OCI-LY1 (cell line): Measurements from ENCODE around the gene KCNMA1.

Experiments
- H2AFZ ChIP-seq: fragments of 200-600 bp; sonication (generic), shearing (Covaris generic); 2 replicates; pipeline ENCODE4 v1.6.0; 2014; ENCODE audit warnings: antibody characterized with exemption, mild to moderate bottlenecking, low read length
- H3F3A ChIP-seq: fragments of 200-600 bp; sonication (generic), shearing (Covaris generic); 2 replicates; pipeline ENCODE4 v1.6.0; 2014; ENCODE audit warnings: mild to moderate bottlenecking, antibody characterized with exemption, low read length, moderate library complexity; ENCODE audit not compliant: insufficient read depth
- H3K27ac ChIP-seq: fragments of 200-600 bp; sonication (generic); 2 replicates; pipeline ENCODE4 v1.5.1; 2014; ENCODE audit warnings: low read length, mixed run types, mild to moderate bottlenecking, low read depth; ENCODE audit not compliant: poor library complexity, severe bottlenecking
- H3K27me3 ChIP-seq: fragments of 200-600 bp; sonication (generic); 2 replicates; pipeline ENCODE4 v1.6.0; 2014; ENCODE audit warnings: antibody characterized with exemption, mild to moderate bottlenecking, low read length, moderate library complexity; ENCODE audit not compliant: insufficient read depth
- H3K36me3 ChIP-seq: fragments of 200-600 bp; sonication (generic); 2 replicates; pipeline ENCODE4 v1.6.1; 2014; ENCODE audit warnings: mild to moderate bottlenecking, antibody characterized with exemption, low read length, moderate library complexity, mixed read lengths; ENCODE audit not compliant: insufficient read depth
- H3K4me1 ChIP-seq: fragments of 200-600 bp; sonication (generic); 2 replicates; pipeline ENCODE4 v1.5.1; 2014; ENCODE audit warnings: mild to moderate bottlenecking, low read length, moderate library complexity; ENCODE audit not compliant: insufficient read depth, severe bottlenecking
- H3K4me2 ChIP-seq: fragments of 200-600 bp; sonication (generic), shearing (Covaris generic); 2 replicates; pipeline ENCODE4 v1.6.1; 2014; ENCODE audit warnings: low read length
- H3K4me3 ChIP-seq: fragments of 200-600 bp; sonication (generic); 2 replicates; pipeline ENCODE4 v1.5.1; 2014; ENCODE audit warnings: low read length, low read depth, mild to moderate bottlenecking, mixed read lengths; ENCODE audit not compliant: poor library complexity, severe bottlenecking
- H3K79me2 ChIP-seq: fragments of 200-600 bp; shearing (Covaris generic); 2 replicates; pipeline ENCODE4 v1.6.1; 2016; ENCODE audit warnings: mixed run types, low read length, mixed read lengths; ENCODE audit not compliant: insufficient read depth
- H3K9ac ChIP-seq: fragments of 200-600 bp; sonication (generic), shearing (Covaris generic); 2 replicates; pipeline ENCODE4 v1.6.1; 2014; ENCODE audit warnings: mild to moderate bottlenecking, low read length, mixed read lengths
- H3K9me2 ChIP-seq: fragments of 200-600 bp; sonication (generic), shearing (Covaris generic); 2 replicates; pipeline ENCODE4 v1.6.1; 2014; ENCODE audit warnings: low read depth, mild to moderate bottlenecking, low read length, mixed read lengths
- H3K9me3 ChIP-seq: fragments of 200-600 bp; shearing (Covaris generic); 2 replicates; pipeline ENCODE4 v1.6.1; 2014; ENCODE audit warnings: low read length, mixed read lengths
- H4K20me1 ChIP-seq: fragments of 200-600 bp; sonication (generic), shearing (Covaris generic); 2 replicates; pipeline ENCODE4 v1.6.0; 2016; ENCODE audit warnings: mild to moderate bottlenecking, low read length; ENCODE audit not compliant: insufficient read depth
- EZH2 ChIP-seq: fragments of 200-600 bp; sonication (generic), shearing (Covaris generic); IDR thresholded peaks from 2 replicates; pipeline ENCODE4 v1.8.0; 2017; ENCODE audit warnings: borderline replicate concordance, mixed run types, mild to moderate bottlenecking, antibody characterized with exemption, low read length, moderate library complexity, mixed read lengths
- TF ChIP-seq, protein P1 (sequence below): fragments of 200-600 bp; sonication (generic), shearing (Covaris generic); IDR thresholded peaks from 2 replicates; pipeline ENCODE4 v1.5.1; 2017; ENCODE audit warnings: mild to moderate bottlenecking, antibody characterized with exemption, low read length, moderate library complexity, mixed read lengths

KCNMA1 gene

DNA sequence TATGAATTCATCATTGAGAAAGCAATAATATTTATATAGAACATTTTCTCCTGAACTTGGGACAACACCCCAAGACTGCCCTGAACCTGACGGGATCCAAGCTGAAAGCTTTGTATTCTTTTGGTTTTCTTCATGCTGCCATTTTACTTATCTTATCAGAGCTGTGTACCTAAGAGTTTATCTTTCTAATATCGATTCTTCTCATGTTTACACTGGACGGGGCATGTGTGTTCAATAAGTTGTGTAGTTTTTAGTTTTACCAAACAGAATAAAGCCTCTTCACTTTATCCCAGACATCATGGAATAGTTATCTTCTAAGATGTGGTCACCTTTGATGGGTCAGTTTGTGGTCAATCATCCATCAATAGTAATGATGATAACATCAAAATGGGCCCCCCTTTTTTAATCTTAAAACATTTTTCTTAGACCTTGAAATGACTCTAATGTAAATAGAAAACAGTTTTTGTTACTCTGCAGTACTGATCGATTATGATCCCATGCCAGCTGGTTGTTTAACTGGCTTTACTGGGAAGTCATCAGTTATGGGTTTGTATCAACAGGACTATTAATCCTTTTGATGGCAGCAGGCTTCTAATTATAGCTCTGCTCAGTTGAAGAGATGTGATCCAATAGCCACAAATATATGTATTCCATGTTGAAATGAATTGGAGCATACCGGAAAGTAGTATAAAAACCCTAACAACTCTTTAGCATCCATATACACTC is 446.1 kb downstream of the KCNMA1 start:
- no peaks in the 10 kb centered on the region for H3F3A ChIP-seq
- no peak overlapping the region for H3K4me3 ChIP-seq
- H3K4me2 ChIP-seq, result no peak overlapping the region
- no peaks in the 10 kb centered on the region for H3K27me3 ChIP-seq
- TF ChIP-seq, protein P1, sequence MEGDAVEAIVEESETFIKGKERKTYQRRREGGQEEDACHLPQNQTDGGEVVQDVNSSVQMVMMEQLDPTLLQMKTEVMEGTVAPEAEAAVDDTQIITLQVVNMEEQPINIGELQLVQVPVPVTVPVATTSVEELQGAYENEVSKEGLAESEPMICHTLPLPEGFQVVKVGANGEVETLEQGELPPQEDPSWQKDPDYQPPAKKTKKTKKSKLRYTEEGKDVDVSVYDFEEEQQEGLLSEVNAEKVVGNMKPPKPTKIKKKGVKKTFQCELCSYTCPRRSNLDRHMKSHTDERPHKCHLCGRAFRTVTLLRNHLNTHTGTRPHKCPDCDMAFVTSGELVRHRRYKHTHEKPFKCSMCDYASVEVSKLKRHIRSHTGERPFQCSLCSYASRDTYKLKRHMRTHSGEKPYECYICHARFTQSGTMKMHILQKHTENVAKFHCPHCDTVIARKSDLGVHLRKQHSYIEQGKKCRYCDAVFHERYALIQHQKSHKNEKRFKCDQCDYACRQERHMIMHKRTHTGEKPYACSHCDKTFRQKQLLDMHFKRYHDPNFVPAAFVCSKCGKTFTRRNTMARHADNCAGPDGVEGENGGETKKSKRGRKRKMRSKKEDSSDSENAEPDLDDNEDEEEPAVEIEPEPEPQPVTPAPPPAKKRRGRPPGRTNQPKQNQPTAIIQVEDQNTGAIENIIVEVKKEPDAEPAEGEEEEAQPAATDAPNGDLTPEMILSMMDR, result no peak
- no peak for TF ChIP-seq EZH2
- H3K4me1 ChIP-seq, result no peaks in the 10 kb centered on the region
- no peak overlapping the region for H3K9ac ChIP-seq
- no peaks in the 10 kb centered on the region for H3K79me2 ChIP-seq
- H3K9me3 ChIP-seq, result no peaks in the 10 kb centered on the region
- no peaks in the 10 kb centered on the region for H3K9me2 ChIP-seq
- no peak overlapping the region for H2AFZ ChIP-seq
- H4K20me1 ChIP-seq, result no peaks in the 10 kb centered on the region
- H3K36me3 ChIP-seq, result no peaks in the 10 kb centered on the region
- H3K27ac ChIP-seq, result no peak overlapping the region

DNA sequence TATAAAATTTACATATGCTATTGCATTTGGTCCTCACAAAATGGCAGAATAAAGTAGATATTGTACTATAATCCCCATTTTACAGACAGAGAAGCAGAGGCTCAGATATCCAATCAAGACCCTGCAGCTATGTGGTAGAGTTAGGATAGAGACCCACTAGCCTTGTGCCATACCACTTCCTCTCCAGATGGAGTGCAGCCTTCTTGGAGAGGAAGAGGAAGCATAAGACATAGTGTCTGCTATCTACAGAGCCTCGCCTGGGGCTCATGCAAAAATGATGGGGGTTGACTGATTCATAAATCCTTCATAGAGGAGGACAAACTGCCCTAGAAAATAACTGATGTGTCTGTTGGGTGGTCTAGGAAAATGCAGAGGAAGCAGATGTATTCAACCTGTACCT is 447.3 kb downstream of the KCNMA1 start:
- Histone ChIP-seq H3K79me2 (no peaks in the 10 kb centered on the region), H3K27ac (no peak overlapping the region), H3K9me3 (no peaks in the 10 kb centered on the region), H3K36me3 (no peaks in the 10 kb centered on the region), H3K4me1 (no peaks in the 10 kb centered on the region), H3K9ac (no peak overlapping the region), H2AFZ (no peak overlapping the region), H3K27me3 (no peaks in the 10 kb centered on the region), H3K9me2 (no peaks in the 10 kb centered on the region), H4K20me1 (no peaks in the 10 kb centered on the region), H3F3A (no peaks in the 10 kb centered on the region), H3K4me2 (no peak overlapping the region), H3K4me3 (no peak overlapping the region)
- TF ChIP-seq EZH2, result no peak
- TF ChIP-seq, protein P1, result no peak

DNA sequence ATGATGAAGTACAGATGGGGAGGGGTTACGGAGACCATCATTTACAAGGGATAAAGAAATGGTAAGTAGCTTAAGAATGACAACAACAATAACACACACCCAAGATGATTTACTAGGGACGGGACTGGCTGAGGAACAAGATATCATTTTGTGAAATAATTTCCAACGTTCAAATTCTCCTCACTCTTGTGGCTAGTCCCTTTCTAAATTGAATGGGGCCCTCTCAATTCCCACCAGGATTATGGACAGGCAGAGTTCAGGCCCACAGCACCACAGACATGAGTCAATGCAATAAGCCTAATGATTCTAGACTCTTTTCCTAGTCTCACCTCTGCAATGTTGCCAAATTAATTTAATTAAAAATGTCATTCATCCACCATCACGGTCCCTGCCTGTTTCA is 448.1 kb downstream of the KCNMA1 start:
- Histone ChIP-seq H3K27ac (no peak overlapping the region), H3K4me3 (no peak overlapping the region), H3K79me2 (no peaks in the 10 kb centered on the region), H2AFZ (no peak overlapping the region), H3K9me2 (no peaks in the 10 kb centered on the region), H3K4me1 (no peaks in the 10 kb centered on the region), H4K20me1 (no peaks in the 10 kb centered on the region), H3K27me3 (no peaks in the 10 kb centered on the region), H3K9me3 (no peaks in the 10 kb centered on the region), H3K36me3 (no peaks in the 10 kb centered on the region), H3K4me2 (no peak overlapping the region), H3K9ac (no peak overlapping the region), H3F3A (no peaks in the 10 kb centered on the region)
- TF ChIP-seq EZH2, result no peak
- TF ChIP-seq, protein P1, result no peak
